Astrocyte (in vitro differentiated cells and primary cell): ENCODE measurements around the gene NINJ1. TPM values are rescaled to one million over a fixed set of nuclear protein-coding genes. Genes with fewer than 3 reads are reported as not detected.

ENCODE experiments used
- DNase-seq: peaks from one replicate; pipeline ENCODE4 v3.0.0-alpha.2; 2010; ENCODE audit warnings: low read depth
- FAIRE-seq: peaks from 2 replicates; lab custom pipeline; 2011; peaks lifted over from hg19 to GRCh38; lab: Jason Lieb, UNC
- H2AFZ ChIP-seq: 2 replicates; pipeline ENCODE4 v1.6.0; 2012; ENCODE audit warnings: low read depth, low read length, inconsistent platforms
- H3K27ac ChIP-seq: 2 replicates; pipeline ENCODE4 v1.5.1; 2011; ENCODE audit warnings: low read depth, low read length, inconsistent platforms
- H3K27me3 ChIP-seq: 2 replicates; pipeline ENCODE4 v1.6.0; 2011; ENCODE audit warnings: low read length, inconsistent platforms; ENCODE audit not compliant: insufficient read depth
- H3K36me3 ChIP-seq: 2 replicates; pipeline ENCODE4 v1.5.1; 2011; ENCODE audit warnings: low read length, inconsistent platforms; ENCODE audit not compliant: insufficient read depth
- H3K4me1 ChIP-seq: 2 replicates; pipeline ENCODE4 v1.5.1; 2011; ENCODE audit warnings: low read length, inconsistent platforms; ENCODE audit not compliant: insufficient read depth
- H3K4me2 ChIP-seq: 2 replicates; pipeline ENCODE4 v1.6.0; 2012; ENCODE audit warnings: low read length, inconsistent platforms
- H3K4me3 ChIP-seq: 2 replicates; pipeline ENCODE4 v1.5.1; 2011; ENCODE audit warnings: low read depth, mild to moderate bottlenecking, low read length, inconsistent platforms; ENCODE audit not compliant: insufficient read depth
- H3K79me2 ChIP-seq: 2 replicates; pipeline ENCODE4 v1.6.0; 2012; ENCODE audit warnings: mild to moderate bottlenecking, low read length, inconsistent platforms; ENCODE audit not compliant: insufficient read depth
- H3K9ac ChIP-seq: 2 replicates; pipeline ENCODE4 v1.6.0; 2012; ENCODE audit warnings: mild to moderate bottlenecking, low read length, inconsistent platforms
- H3K9me3 ChIP-seq: 2 replicates; pipeline ENCODE4 v1.5.1; 2012; ENCODE audit warnings: low read depth, mild to moderate bottlenecking, low read length, inconsistent platforms; ENCODE audit not compliant: insufficient read depth
- H4K20me1 ChIP-seq: 2 replicates; pipeline ENCODE4 v1.6.0; 2012; ENCODE audit warnings: low read length, inconsistent platforms; ENCODE audit not compliant: insufficient read depth
- H3K27ac Mint-ChIP-seq: one replicate; pipeline ENCODE4 v1.8.0; 2021; ENCODE audit warnings: mild to moderate bottlenecking, mixed read lengths; ENCODE audit not compliant: unreplicated experiment
- H3K27me3 Mint-ChIP-seq: one replicate; pipeline ENCODE4 v1.8.0; 2021; ENCODE audit warnings: low read depth, mixed read lengths; ENCODE audit not compliant: unreplicated experiment
- H3K36me3 Mint-ChIP-seq: one replicate; pipeline ENCODE4 v1.8.0; 2021; ENCODE audit warnings: low read depth, mixed read lengths; ENCODE audit not compliant: unreplicated experiment
- H3K4me1 Mint-ChIP-seq: one replicate; pipeline ENCODE4 v1.8.0; 2021; ENCODE audit warnings: low read depth, mixed read lengths; ENCODE audit not compliant: unreplicated experiment
- H3K4me3 Mint-ChIP-seq: one replicate; pipeline ENCODE4 v1.8.0; 2021; ENCODE audit warnings: mild to moderate bottlenecking, moderate library complexity, mixed read lengths; ENCODE audit not compliant: unreplicated experiment
- H3K9me3 Mint-ChIP-seq: one replicate; pipeline ENCODE4 v1.8.0; 2021; ENCODE audit warnings: mild to moderate bottlenecking, mixed read lengths; ENCODE audit not compliant: unreplicated experiment
- CTCF ChIP-seq: IDR thresholded peaks from 2 replicates; pipeline ENCODE4 v1.5.1; 2011; ENCODE audit warnings: low read depth, mild to moderate bottlenecking, inconsistent platforms, low read length, moderate library complexity; ENCODE audit not compliant: insufficient read depth
- EZH2 ChIP-seq: IDR thresholded peaks from 2 replicates; pipeline ENCODE4 v1.6.1; 2012; ENCODE audit warnings: mild to moderate bottlenecking, low read length, inconsistent platforms; ENCODE audit not compliant: insufficient read depth
- total RNA-seq: library from RNA; stranded (reverse); gene quantifications from 2 replicates; pipeline ENCODE4 v1.2.1, GENCODE V29; 2021

NINJ1 gene
- total RNA-seq, 1 donor from 2014 or later = 28.3 TPM

GRCh38 chr9:93089481-93089991 is 44.5 kb downstream of the NINJ1 start:
- no peak for DNase-seq
- no peak overlapping the region for H3K4me3 Mint-ChIP-seq
- H3K36me3 ChIP-seq = no peaks in the 10 kb centered on the region

DNA sequence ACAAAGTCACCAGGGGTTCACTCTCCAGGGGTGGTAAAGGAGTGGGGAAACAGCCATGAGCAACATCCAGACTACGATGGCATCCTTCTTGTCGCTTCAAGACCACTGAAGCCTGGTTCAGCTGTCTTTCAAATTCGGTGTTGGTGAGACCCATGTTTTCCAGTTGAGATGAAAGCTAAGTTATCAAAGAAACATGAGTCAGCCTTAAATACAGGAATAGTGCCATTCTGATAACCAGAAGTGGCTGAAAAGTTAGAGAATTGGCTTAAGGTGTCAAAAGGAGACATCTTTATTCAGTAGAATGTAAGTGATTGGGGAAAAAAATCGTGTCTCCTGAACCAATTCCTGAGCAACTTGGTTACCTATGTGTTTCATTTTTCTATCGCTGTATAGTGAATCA is 45.0 kb downstream of the NINJ1 start:
- no peak for TF ChIP-seq CTCF
- TF ChIP-seq EZH2 = no peak
- H3K4me1 Mint-ChIP-seq = peaks cover 9% of the 10 kb centered on the region
- Histone ChIP-seq H3K4me1 (peaks cover 6% of the 10 kb centered on the region), H3K79me2 (no peaks in the 10 kb centered on the region), H3K4me2 (no peak overlapping the region), H2AFZ (no peak overlapping the region), H4K20me1 (no peaks in the 10 kb centered on the region), H3K27ac (no peak overlapping the region), H3K27me3 (no peaks in the 10 kb centered on the region), H3K9me3 (peaks cover 14% of the 10 kb centered on the region), H3K4me3 (no peak overlapping the region), H3K9ac (no peak overlapping the region), H3K36me3 (no peaks in the 10 kb centered on the region)
- peaks cover 7% of the 10 kb centered on the region for H3K36me3 Mint-ChIP-seq
- H3K27me3 Mint-ChIP-seq = no peaks in the 10 kb centered on the region
- peaks cover 29% of the 10 kb centered on the region for H3K9me3 Mint-ChIP-seq
- DNase-seq (no peak), FAIRE-seq (no peak)
- H3K4me3 Mint-ChIP-seq = no peak overlapping the region
- H3K27ac Mint-ChIP-seq = no peak overlapping the region

More at GRCh38 chr9:93089481-93089991, 44.5 kb downstream of the NINJ1 start:
- Histone ChIP-seq H3K4me1 (peaks cover 6% of the 10 kb centered on the region), H2AFZ (no peak overlapping the region), H3K27ac (no peak overlapping the region), H3K9ac (no peak overlapping the region), H3K4me3 (no peak overlapping the region), H3K27me3 (no peaks in the 10 kb centered on the region), H4K20me1 (no peaks in the 10 kb centered on the region), H3K9me3 (peaks cover 14% of the 10 kb centered on the region), H3K79me2 (no peaks in the 10 kb centered on the region), H3K4me2 (no peak overlapping the region)
- Mint-ChIP-seq H3K4me1 (peaks cover 9% of the 10 kb centered on the region), H3K36me3 (peaks cover 7% of the 10 kb centered on the region), H3K9me3 (peaks cover 29% of the 10 kb centered on the region), H3K27me3 (no peaks in the 10 kb centered on the region), H3K27ac (no peak overlapping the region)
- TF ChIP-seq CTCF = no peak
- no peak for TF ChIP-seq EZH2
- no peak for FAIRE-seq

DNA sequence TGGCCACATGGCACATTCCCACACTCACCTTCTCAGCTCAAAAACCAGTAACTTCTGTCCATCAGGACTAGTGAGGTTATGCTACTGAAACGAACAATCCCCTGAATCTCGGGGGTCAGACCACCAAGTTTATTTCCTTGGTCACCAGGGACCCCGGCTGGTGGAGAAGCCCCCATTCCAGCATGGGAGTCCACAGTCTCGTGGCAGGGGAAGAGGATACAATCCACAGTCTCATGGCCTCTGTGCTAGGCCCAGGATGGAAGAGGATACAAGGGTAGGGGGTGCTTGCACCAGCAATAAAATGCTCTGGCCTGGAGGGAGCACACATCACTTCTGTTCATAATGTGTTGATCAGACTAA is 45.4 kb downstream of the NINJ1 start:
- no peaks in the 10 kb centered on the region for H3K27me3 ChIP-seq
- H3K27ac ChIP-seq = no peak overlapping the region
- H3K4me3 Mint-ChIP-seq = no peak overlapping the region
- DNase-seq (no peak), FAIRE-seq (no peak)
- peaks cover 9% of the 10 kb centered on the region for H3K4me1 Mint-ChIP-seq
- H3K79me2 ChIP-seq = no peaks in the 10 kb centered on the region
- H3K9ac ChIP-seq = no peak overlapping the region
- H3K27ac Mint-ChIP-seq = no peak overlapping the region
- H2AFZ ChIP-seq = no peak overlapping the region
- H4K20me1 ChIP-seq = no peaks in the 10 kb centered on the region
- TF ChIP-seq EZH2 = no peak
- no peak for TF ChIP-seq CTCF
- H3K36me3 Mint-ChIP-seq = peaks cover 7% of the 10 kb centered on the region
- peaks cover 1% of the 10 kb centered on the region for H3K27me3 Mint-ChIP-seq
- no peak overlapping the region for H3K4me2 ChIP-seq
- H3K4me3 ChIP-seq = no peak overlapping the region
- peaks cover 14% of the 10 kb centered on the region for H3K9me3 ChIP-seq
- no peaks in the 10 kb centered on the region for H3K36me3 ChIP-seq
- peaks cover 6% of the 10 kb centered on the region for H3K4me1 ChIP-seq
- peaks cover 29% of the 10 kb centered on the region for H3K9me3 Mint-ChIP-seq
